Heart left ventricle (tissue), 13 donors: ENCODE results near the gene LSAMP.

Experiments
- POLR2A ChIP-seq, 2 donors: fragments of 450-650 bp; IDR thresholded peaks; one replicate each; pipeline ENCODE4 v1.6.1; 2017; ENCODE audit warnings: antibody characterized with exemption in 2 of 2, mild to moderate bottlenecking in 2 of 2, moderate library complexity in 2 of 2
- TF ChIP-seq, protein P1 (sequence below), 12 donors: fragments of 200-600 bp; sonication (generic) in 4 of 12; IDR thresholded peaks; one replicate each; pipeline versions ENCODE4 v1.5.0 to v1.8.0; 2018 to 2022; ENCODE audit warnings: antibody characterized with exemption in 12 of 12, mild to moderate bottlenecking in 5 of 12
- donor health status: ischemic (EF 13 %, LVEDD 7.1; RV severe dilation, severe dysfunction).
- donor health status: DM: no; HTN: yes; CAD: no.
- donor health status: DM: no; HTN: no; CAD: no.
- donor health status: ischemic (EF 25% LVEDD 6.9; RV normal size, moderate dysfunction).
- donor health status: ischemic (EF 25% LVEDD 5.7; RV mildly dilated, moderate dysfunction).
- donor health status: ischemic (EF 35%, LVEDD 5.7; RV mildly dilated, moderate dysfunction).
- donor health status: nonischemic (EF 11% LVEDD 7.7; RV severe dilation, severe dysfunction).
- donor health status: DM: yes; HTN: yes; CAD: no.
- donor health status: PGD.
- donor health status: ischemic (EF 29% LVEDD 5.4; RV normal size, mild dysfunction).
- donor health status: nonischemic (EF 23%, LVEDD 6.1; RV moderate dilation, normal function).

DNA sequence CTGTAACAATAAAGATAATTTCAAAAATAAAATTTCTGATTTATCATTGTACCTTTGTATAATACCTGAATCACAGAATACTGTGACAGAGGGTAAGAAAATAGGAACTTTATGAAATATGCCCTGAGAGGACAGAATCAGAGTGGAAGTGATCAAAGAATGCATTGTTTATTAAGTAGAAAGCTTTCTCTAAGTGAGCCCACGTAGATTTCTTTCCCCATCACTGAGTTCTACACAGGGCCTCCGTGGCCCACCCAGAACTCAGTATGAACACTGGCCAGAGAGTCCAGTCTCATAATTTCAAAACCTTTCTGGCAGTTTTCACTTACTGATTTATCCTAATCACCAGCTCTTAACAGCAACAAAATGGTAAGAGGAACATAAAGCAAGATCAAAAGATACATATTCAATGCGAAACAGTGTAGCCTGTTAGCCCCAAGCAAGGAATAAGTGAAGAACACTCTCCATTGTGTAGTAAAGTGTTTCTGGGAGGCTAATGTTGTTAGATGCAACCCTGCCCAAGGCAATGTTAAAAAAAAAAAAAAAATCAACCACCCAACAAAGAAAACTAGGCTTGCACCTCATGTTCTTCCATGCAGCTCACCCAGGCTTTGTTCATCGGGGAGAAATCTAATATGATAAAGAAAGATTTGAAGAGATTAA lies 341.3 kb downstream of the LSAMP start:
- TF ChIP-seq, protein P1, sequence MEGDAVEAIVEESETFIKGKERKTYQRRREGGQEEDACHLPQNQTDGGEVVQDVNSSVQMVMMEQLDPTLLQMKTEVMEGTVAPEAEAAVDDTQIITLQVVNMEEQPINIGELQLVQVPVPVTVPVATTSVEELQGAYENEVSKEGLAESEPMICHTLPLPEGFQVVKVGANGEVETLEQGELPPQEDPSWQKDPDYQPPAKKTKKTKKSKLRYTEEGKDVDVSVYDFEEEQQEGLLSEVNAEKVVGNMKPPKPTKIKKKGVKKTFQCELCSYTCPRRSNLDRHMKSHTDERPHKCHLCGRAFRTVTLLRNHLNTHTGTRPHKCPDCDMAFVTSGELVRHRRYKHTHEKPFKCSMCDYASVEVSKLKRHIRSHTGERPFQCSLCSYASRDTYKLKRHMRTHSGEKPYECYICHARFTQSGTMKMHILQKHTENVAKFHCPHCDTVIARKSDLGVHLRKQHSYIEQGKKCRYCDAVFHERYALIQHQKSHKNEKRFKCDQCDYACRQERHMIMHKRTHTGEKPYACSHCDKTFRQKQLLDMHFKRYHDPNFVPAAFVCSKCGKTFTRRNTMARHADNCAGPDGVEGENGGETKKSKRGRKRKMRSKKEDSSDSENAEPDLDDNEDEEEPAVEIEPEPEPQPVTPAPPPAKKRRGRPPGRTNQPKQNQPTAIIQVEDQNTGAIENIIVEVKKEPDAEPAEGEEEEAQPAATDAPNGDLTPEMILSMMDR (IDR thresholded peaks at IDR 0.05): no peak
- no peak for TF ChIP-seq POLR2A (IDR thresholded peaks at IDR 0.05)
